ENCODE results near the gene LCN10.
A peak's percentile ranks its signal among the peaks of the same experiment; 100 is the strongest.

Gene LCN10

GRCh38 chr9:136740069-136740468 lies 2.7 kb downstream of the LCN10 start:
- H3K27me3 ChIP-seq (ENCODE audit: control insufficient read depth in 1 of 2, insufficient read depth in 2 of 2, low read length in 2 of 2): peaks cover 40 to 51% of the 10 kb centered on the region in 2 donors
- no peaks in the 10 kb centered on the region for H3K36me3 ChIP-seq (ENCODE audit: control insufficient read depth in 1 of 2, insufficient read depth in 2 of 2, low read length in 2 of 2)
- H3K4me3 ChIP-seq (ENCODE audit: low read depth in 1 of 2, low read length in 2 of 2): no peak overlapping the region
- H3K4me1 ChIP-seq (ENCODE audit: control insufficient read depth in 1 of 2, insufficient read depth in 2 of 2, low read length in 2 of 2): peaks cover 5 to 8% of the 10 kb centered on the region in 2 donors
- H3K9ac ChIP-seq (ENCODE audit: low read depth in 1 of 2, low read length in 2 of 2): no peak overlapping the region
- H3K9me3 ChIP-seq (ENCODE audit: control insufficient read depth in 1 of 2, low read length in 2 of 2): no peaks in the 10 kb centered on the region
- no peak overlapping the region for H3K27ac ChIP-seq (ENCODE audit: low read depth, low read length)

- Histone ChIP-seq H3K27ac (ENCODE audit: low read depth, low read length) (no peak overlapping the region), H3K4me3 (ENCODE audit: low read depth in 1 of 2, low read length in 2 of 2) (no peak overlapping the region), H3K36me3 (ENCODE audit: control insufficient read depth in 1 of 2, insufficient read depth in 2 of 2, low read length in 2 of 2) (no peaks in the 10 kb centered on the region), H3K9ac (ENCODE audit: low read depth in 1 of 2, low read length in 2 of 2) (no peak overlapping the region), H3K27me3 (ENCODE audit: control insufficient read depth in 1 of 2, insufficient read depth in 2 of 2, low read length in 2 of 2) (peaks cover 40 to 51% of the 10 kb centered on the region in 2 donors), H3K4me1 (ENCODE audit: control insufficient read depth in 1 of 2, insufficient read depth in 2 of 2, low read length in 2 of 2) (peaks cover 5 to 8% of the 10 kb centered on the region in 2 donors), H3K9me3 (ENCODE audit: control insufficient read depth in 1 of 2, low read length in 2 of 2) (no peaks in the 10 kb centered on the region)
Measured at GRCh38 chr9:136739509-136739908, 3.2 kb downstream of the LCN10 start.

- Histone ChIP-seq H3K27me3 (ENCODE audit: control insufficient read depth in 1 of 2, insufficient read depth in 2 of 2, low read length in 2 of 2) (peaks cover 40 to 51% of the 10 kb centered on the region in 2 donors), H3K9ac (ENCODE audit: low read depth in 1 of 2, low read length in 2 of 2) (no peak overlapping the region), H3K4me3 (ENCODE audit: low read depth in 1 of 2, low read length in 2 of 2) (no peak overlapping the region), H3K36me3 (ENCODE audit: control insufficient read depth in 1 of 2, insufficient read depth in 2 of 2, low read length in 2 of 2) (no peaks in the 10 kb centered on the region), H3K9me3 (ENCODE audit: control insufficient read depth in 1 of 2, low read length in 2 of 2) (no peaks in the 10 kb centered on the region), H3K27ac (ENCODE audit: low read depth, low read length) (no peak overlapping the region), H3K4me1 (ENCODE audit: control insufficient read depth in 1 of 2, insufficient read depth in 2 of 2, low read length in 2 of 2) (peaks cover 5 to 8% of the 10 kb centered on the region in 2 donors)
Measured at GRCh38 chr9:136738960-136739359, 3.8 kb downstream of the LCN10 start.

GRCh38 chr9:136735812-136736480 lies 6.8 kb downstream of the LCN10 start:
- H3K4me1 ChIP-seq (ENCODE audit: control insufficient read depth in 1 of 2, insufficient read depth in 2 of 2, low read length in 2 of 2): peaks cover under 1% of the 10 kb centered on the region in 2 donors
- H3K27ac ChIP-seq (ENCODE audit: low read depth, low read length): no peak overlapping the region
- H3K9ac ChIP-seq (ENCODE audit: low read depth in 1 of 2, low read length in 2 of 2): no peak overlapping the region
- H3K4me3 ChIP-seq (ENCODE audit: low read depth in 1 of 2, low read length in 2 of 2): no peak overlapping the region
- no peaks in the 10 kb centered on the region for H3K9me3 ChIP-seq (ENCODE audit: control insufficient read depth in 1 of 2, low read length in 2 of 2)
- H3K27me3 ChIP-seq (ENCODE audit: control insufficient read depth in 1 of 2, insufficient read depth in 2 of 2, low read length in 2 of 2): peaks cover 15 to 25% of the 10 kb centered on the region in 2 donors
- H3K36me3 ChIP-seq (ENCODE audit: control insufficient read depth in 1 of 2, insufficient read depth in 2 of 2, low read length in 2 of 2): no peaks in the 10 kb centered on the region

- H3K9ac ChIP-seq (ENCODE audit: low read depth in 1 of 2, low read length in 2 of 2): no peak overlapping the region
Measured at GRCh38 chr9:136734837-136735496, 7.8 kb downstream of the LCN10 start.

GRCh38 chr9:136733611-136734010 lies 9.1 kb downstream of the LCN10 start:
- Histone ChIP-seq H3K9me3 (ENCODE audit: control insufficient read depth in 1 of 2, low read length in 2 of 2) (no peaks in the 10 kb centered on the region), H3K27ac (ENCODE audit: low read depth, low read length) (no peak overlapping the region), H3K9ac (ENCODE audit: low read depth in 1 of 2, low read length in 2 of 2) (no peak overlapping the region), H3K4me3 (ENCODE audit: low read depth in 1 of 2, low read length in 2 of 2) (no peak overlapping the region), H3K4me1 (ENCODE audit: control insufficient read depth in 1 of 2, insufficient read depth in 2 of 2, low read length in 2 of 2) (peaks cover 6 to 7% of the 10 kb centered on the region in 2 donors), H3K36me3 (ENCODE audit: control insufficient read depth in 1 of 2, insufficient read depth in 2 of 2, low read length in 2 of 2) (no peaks in the 10 kb centered on the region), H3K27me3 (ENCODE audit: control insufficient read depth in 1 of 2, insufficient read depth in 2 of 2, low read length in 2 of 2) (peaks cover 0 to 3% of the 10 kb centered on the region in 2 donors)

More at GRCh38 chr9:136734837-136735496, 7.8 kb downstream of the LCN10 start:
- Histone ChIP-seq H3K4me3 (ENCODE audit: low read depth in 1 of 2, low read length in 2 of 2) (no peak overlapping the region), H3K27ac (ENCODE audit: low read depth, low read length) (no peak overlapping the region), H3K4me1 (ENCODE audit: control insufficient read depth in 1 of 2, insufficient read depth in 2 of 2, low read length in 2 of 2) (no peaks in the 10 kb centered on the region), H3K36me3 (ENCODE audit: control insufficient read depth in 1 of 2, insufficient read depth in 2 of 2, low read length in 2 of 2) (no peaks in the 10 kb centered on the region), H3K27me3 (ENCODE audit: control insufficient read depth in 1 of 2, insufficient read depth in 2 of 2, low read length in 2 of 2) (peaks cover 6 to 16% of the 10 kb centered on the region in 2 donors), H3K9me3 (ENCODE audit: control insufficient read depth in 1 of 2, low read length in 2 of 2) (no peaks in the 10 kb centered on the region)

GRCh38 chr9:136732444-136733178 lies 10.1 kb downstream of the LCN10 start:
- Histone ChIP-seq H3K27me3 (ENCODE audit: control insufficient read depth in 1 of 2, insufficient read depth in 2 of 2, low read length in 2 of 2) (no peaks in the 10 kb centered on the region), H3K9ac (ENCODE audit: low read depth in 1 of 2, low read length in 2 of 2) (no peak overlapping the region), H3K4me3 (ENCODE audit: low read depth in 1 of 2, low read length in 2 of 2) (no peak overlapping the region), H3K9me3 (ENCODE audit: control insufficient read depth in 1 of 2, low read length in 2 of 2) (no peaks in the 10 kb centered on the region), H3K36me3 (ENCODE audit: control insufficient read depth in 1 of 2, insufficient read depth in 2 of 2, low read length in 2 of 2) (no peaks in the 10 kb centered on the region), H3K27ac (ENCODE audit: low read depth, low read length) (no peak overlapping the region), H3K4me1 (ENCODE audit: control insufficient read depth in 1 of 2, insufficient read depth in 2 of 2, low read length in 2 of 2) (peaks cover 6 to 10% of the 10 kb centered on the region in 2 donors)

- Histone ChIP-seq H3K36me3 (ENCODE audit: control insufficient read depth in 1 of 2, insufficient read depth in 2 of 2, low read length in 2 of 2) (peaks cover 0 to 13% of the 10 kb centered on the region in 2 donors), H3K9ac (ENCODE audit: low read depth in 1 of 2, low read length in 2 of 2) (no peak overlapping the region), H3K4me1 (ENCODE audit: control insufficient read depth in 1 of 2, insufficient read depth in 2 of 2, low read length in 2 of 2) (peaks cover 22 to 32% of the 10 kb centered on the region in 2 donors), H3K4me3 (ENCODE audit: low read depth in 1 of 2, low read length in 2 of 2) (no peak overlapping the region), H3K27me3 (ENCODE audit: control insufficient read depth in 1 of 2, insufficient read depth in 2 of 2, low read length in 2 of 2) (no peaks in the 10 kb centered on the region), H3K27ac (ENCODE audit: low read depth, low read length) (no peak overlapping the region), H3K9me3 (ENCODE audit: control insufficient read depth in 1 of 2, low read length in 2 of 2) (no peaks in the 10 kb centered on the region)
Measured at GRCh38 chr9:136729926-136730325, 12.8 kb downstream of the LCN10 start.

GRCh38 chr9:136729144-136729543 lies 13.6 kb downstream of the LCN10 start:
- H3K9ac ChIP-seq (ENCODE audit: low read depth in 1 of 2, low read length in 2 of 2): peak overlapping the region in 1 of 2 donors; percentile 54
- no peak overlapping the region for H3K27ac ChIP-seq (ENCODE audit: low read depth, low read length)
- H3K9me3 ChIP-seq (ENCODE audit: control insufficient read depth in 1 of 2, low read length in 2 of 2): no peaks in the 10 kb centered on the region
- H3K4me3 ChIP-seq (ENCODE audit: low read depth in 1 of 2, low read length in 2 of 2): peak overlapping the region; percentile 76 to 99
- no peaks in the 10 kb centered on the region for H3K27me3 ChIP-seq (ENCODE audit: control insufficient read depth in 1 of 2, insufficient read depth in 2 of 2, low read length in 2 of 2)
- peaks cover 22 to 32% of the 10 kb centered on the region in 2 donors for H3K4me1 ChIP-seq (ENCODE audit: control insufficient read depth in 1 of 2, insufficient read depth in 2 of 2, low read length in 2 of 2)
- peaks cover 7 to 21% of the 10 kb centered on the region in 2 donors for H3K36me3 ChIP-seq (ENCODE audit: control insufficient read depth in 1 of 2, insufficient read depth in 2 of 2, low read length in 2 of 2)

Measured in duodenal mucosa (tissue), 2 donors.